GM12874 (cell line): ENCODE measurements around the gene KCND3.

Experiments used
- TF ChIP-seq, protein P1 (sequence below): IDR thresholded peaks from 2 replicates; pipeline ENCODE4 v1.5.1; 2011; ENCODE audit warnings: low read depth, mild to moderate bottlenecking, control low read depth, low read length, moderate library complexity; ENCODE audit not compliant: insufficient read depth

The KCND3 gene

DNA sequence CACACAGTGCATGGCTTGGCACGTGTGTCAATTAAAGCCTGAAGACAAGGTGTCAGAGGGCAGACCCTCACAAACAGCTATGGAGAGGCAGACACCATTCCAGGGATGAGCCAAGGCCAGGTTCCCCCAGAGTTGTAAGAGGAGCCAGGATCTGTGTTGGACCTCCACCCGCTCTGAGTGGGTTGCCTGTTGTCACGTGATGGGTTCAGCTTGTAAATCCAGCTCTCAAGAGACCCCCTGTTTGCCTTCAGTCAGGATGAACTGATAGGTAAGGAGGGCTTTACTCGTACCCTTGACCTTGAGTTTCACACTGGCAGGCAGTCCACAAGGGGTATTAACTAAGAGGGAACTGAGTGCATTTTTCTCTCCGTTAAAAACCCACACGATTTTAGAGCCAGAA lies 27.7 kb upstream of the KCND3 start:
- TF ChIP-seq, protein P1, sequence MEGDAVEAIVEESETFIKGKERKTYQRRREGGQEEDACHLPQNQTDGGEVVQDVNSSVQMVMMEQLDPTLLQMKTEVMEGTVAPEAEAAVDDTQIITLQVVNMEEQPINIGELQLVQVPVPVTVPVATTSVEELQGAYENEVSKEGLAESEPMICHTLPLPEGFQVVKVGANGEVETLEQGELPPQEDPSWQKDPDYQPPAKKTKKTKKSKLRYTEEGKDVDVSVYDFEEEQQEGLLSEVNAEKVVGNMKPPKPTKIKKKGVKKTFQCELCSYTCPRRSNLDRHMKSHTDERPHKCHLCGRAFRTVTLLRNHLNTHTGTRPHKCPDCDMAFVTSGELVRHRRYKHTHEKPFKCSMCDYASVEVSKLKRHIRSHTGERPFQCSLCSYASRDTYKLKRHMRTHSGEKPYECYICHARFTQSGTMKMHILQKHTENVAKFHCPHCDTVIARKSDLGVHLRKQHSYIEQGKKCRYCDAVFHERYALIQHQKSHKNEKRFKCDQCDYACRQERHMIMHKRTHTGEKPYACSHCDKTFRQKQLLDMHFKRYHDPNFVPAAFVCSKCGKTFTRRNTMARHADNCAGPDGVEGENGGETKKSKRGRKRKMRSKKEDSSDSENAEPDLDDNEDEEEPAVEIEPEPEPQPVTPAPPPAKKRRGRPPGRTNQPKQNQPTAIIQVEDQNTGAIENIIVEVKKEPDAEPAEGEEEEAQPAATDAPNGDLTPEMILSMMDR: no peak

DNA sequence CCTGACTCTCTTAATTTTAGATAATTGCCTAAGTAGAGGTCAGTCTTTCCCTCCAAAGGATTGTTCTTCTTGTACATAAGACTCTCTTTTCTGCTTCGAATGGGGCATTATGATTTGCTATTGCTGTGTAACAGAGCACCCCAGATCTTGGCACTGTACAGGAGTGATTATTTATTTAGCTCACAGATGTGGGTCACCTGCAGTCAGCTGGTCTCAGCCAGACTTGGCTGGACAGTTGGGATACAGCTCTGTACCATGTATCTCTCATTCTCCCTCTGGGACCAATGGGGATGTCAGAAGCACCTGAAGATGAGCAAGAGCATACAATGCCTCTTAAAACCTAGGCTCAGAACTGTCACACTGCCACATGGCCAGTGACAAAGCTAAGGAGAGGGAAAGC lies 23.4 kb upstream of the KCND3 start:
- TF ChIP-seq, protein P1: no peak

DNA sequence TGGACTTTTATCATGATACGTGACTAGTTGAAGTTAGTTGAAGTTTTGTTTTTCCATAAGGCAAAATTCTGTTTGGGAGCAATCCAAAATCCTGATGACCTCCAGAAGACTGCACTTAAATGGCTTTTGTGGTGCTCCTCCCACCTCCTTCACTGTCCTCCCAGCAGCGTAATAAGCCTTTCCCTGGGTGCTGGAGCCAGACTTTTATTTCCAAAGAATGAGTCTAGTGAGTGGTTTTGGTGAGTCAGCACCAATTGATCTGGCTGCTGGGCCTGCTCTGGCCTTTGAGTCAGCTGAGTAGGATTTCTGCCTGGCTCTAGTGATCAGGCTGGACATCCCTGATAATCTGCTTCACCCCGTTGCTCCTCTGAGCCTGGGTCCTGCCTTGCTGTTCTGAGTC lies 21.7 kb upstream of the KCND3 start:
- TF ChIP-seq, protein P1: no peak

DNA sequence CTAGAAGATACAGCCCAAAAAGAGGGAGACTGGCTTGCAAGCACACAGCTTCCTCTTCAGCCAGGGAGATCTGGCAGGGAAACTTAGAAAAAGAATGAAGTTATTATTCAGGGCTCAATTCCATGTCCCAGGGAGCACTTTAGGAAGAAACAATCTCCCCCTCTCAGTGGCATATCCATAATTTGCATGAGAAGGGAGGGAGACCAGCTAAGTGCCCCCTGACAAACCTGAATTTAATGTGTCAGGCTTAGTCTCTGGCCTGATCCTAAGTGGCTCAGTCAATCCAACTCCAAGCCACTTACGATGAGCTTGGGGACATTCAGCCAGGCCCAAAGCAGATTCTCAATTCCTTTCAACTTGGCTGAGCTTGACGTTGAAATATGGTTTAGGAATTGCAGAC lies 17.7 kb upstream of the KCND3 start:
- TF ChIP-seq, protein P1: no peak

DNA sequence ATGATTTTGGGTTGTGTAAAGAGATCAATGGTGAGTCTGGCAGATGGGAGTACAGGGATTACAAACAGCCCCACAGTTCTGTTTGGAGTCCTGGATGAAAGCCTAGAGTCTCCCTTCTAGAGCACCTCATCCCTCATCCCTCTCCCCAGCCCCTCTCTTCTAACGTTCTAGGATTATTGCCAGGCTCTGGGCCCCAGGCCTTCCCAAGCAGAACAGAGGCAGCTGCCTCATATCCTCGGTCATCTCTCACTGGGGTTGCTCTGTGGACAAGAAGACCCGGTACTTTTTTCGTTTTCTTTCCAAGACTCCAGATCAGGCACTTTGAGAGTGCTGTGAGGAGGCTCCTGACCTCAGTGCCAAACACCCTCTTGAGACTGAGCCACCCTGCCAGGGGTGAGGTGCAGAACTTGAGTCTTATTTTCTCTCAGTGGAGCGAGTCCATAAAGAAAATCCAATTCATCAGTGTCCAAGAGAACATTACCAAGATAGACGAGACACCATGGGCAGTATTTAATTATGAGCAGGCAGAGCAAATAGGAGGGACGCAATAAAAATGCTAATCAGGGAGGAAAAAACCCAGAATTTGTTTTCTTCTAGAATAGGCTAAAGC lies 17.1 kb upstream of the KCND3 start:
- TF ChIP-seq, protein P1: no peak

DNA sequence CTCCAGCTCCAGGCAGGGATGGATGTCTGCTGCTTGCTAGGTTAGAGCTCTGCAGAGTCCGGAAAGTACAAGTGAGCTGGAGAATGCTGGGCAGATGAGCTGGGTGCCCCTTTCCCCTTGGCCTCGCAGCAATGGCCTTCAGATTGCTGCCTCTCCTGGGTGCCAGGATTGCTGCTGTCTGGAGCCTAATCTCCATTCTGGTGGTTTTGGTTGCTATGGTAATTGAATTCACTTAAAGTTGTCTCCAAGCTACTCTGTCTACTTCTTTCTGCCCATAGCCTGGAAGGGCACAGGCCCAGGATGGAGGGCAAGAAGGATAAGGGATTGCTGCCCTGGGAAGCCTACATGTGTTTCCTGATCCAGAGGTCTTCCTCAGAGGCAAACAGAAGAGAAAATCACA lies 14.6 kb upstream of the KCND3 start:
- TF ChIP-seq, protein P1: no peak

DNA sequence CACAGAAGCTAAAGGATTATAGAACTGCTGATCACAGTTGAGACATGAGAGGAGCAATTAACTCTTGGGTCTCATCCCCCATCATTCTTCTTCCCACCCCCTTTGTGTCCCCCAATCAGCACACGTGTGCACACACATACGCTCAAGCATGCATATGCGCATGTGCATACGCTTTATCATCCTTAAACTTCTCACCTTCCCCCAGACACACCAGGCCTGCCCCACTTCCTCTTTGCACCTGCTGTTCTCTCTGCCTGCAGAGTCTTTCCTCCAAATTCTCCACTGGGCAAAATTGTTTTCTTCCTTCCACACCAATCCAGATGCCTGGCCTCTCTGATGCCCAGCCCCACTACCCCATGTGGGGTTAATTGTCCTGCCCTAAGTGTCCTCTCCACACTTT lies 13.0 kb upstream of the KCND3 start:
- TF ChIP-seq, protein P1: no peak
